HG03045 (cell line): ENCODE results near the gene KPNB1.

ENCODE experiments used
- ATAC-seq: cut with Tn5 transposase; IDR thresholded peaks from one replicate; pipeline ENCODE4 v1.9.1; 2021; ENCODE audit warnings: mild to moderate bottlenecking, moderate library complexity; ENCODE audit not compliant: unreplicated experiment

Gene KPNB1

DNA sequence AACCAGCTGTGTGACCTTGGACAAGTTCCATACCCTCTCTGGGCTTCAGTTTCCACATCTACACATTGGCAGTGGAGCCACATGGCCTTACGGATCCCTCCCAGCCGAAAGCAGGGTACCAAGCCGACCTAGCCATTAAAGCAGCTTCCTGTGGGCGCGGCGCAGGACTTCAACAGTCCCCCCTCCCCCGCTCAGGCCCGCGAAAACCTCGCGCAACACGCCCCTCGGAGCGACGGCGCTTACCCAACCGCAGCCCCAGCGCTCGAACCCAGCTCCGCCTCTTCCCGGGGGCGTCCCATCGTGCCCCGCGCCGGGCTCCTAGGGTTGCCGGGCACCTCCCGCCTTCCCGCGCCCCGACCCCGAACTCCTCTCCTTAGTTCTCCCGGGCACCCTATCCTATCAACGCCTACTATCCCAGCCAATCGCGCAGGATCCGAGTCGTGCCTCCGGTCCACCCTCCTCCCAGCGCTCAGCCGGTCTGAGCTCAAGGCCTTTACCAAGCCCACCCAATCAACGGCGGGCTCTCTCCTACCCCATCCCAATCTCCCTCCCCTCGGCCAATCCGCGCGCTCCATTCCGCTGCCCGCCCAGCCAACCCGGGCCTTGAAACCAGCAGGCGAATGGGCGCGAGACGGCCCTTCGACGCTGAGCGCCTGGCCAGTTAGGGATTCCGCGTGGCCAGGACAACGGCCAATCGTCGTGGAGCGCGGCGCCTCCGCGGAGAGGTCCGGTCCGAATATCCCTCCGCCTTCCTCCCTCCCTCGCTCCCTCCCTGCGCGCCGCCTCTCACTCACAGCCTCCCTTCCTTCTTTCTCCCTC is at the start of gene KPNB1:
Gene KPNB1, plus strand, starts transcription at position 767 of the 819 bp plus-strand sequence. CDS start 326 bp downstream, outside the sequence.
- peak; percentile 84 for ATAC-seq

DNA sequence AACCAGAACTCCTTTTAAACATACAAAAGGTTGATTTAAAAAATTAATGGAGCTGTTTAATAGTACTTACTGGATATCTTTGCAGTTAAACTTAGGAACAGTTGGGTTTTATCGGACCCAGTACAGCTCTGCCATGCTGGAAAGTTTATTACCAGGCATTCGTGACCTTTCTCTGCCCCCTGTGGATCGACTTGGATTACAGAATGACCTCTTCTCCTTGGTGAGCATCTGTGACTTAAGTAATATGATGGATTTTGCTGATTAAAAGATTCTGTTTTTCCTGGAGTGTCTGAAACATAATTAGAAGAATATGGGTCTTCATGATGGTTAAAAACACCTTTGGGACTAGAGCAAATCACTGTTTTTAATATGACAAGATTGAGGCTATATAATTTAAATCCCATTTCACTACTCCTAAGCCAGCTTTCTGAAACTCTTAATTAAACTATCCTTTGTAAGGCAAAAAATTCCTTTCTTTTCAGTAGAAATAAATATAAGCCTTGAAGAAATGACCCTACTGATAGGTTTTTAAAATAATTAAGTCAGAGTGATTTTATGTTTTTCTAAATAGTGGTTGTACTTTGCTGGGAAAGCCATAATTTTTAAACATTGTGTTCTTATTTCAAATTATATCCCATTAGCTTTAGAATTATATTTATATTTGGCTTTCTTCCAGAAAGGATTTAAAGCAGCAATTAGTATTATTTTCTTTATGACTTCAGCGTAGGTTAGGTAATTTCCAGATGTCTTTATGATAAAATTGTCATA is 45.7 kb upstream of the KPNB1 start:
- no peak for ATAC-seq

DNA sequence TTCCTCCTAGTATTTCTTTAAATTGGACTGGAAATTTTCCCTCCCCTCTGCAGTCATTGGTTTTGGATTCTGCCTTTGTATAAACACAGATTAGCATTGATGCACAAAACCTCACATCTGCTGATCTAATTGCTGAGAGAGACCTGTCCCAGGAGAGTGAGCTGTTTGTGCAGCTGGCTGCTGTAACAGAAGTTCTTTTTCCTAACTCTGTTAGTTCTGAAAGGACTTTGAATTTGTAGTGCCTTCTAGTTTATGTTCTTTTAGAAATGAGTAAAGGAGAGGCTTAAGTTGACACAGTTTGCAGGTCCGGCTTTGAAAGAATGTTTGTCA is 45.2 kb upstream of the KPNB1 start:
- ATAC-seq: no peak

DNA sequence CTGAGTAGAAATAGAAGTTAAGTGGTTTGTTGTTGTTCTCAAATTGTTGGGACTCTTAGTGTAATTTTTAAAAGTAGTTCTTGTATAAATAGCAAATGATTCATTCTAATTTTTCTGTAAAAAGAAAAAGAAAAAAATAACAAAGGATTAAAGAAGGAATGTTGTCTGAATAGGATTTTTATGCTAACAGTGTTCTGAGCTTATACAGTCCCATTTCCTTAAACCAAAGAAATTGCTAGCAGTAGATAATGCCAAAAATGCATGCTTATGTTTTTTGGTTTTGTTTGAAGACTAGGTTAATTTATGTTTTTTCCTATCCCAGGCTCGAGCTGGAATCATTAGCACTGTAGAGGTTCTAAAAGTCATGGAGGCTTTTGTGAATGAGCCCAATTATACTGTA is 44.7 kb upstream of the KPNB1 start:
- ATAC-seq: no peak

DNA sequence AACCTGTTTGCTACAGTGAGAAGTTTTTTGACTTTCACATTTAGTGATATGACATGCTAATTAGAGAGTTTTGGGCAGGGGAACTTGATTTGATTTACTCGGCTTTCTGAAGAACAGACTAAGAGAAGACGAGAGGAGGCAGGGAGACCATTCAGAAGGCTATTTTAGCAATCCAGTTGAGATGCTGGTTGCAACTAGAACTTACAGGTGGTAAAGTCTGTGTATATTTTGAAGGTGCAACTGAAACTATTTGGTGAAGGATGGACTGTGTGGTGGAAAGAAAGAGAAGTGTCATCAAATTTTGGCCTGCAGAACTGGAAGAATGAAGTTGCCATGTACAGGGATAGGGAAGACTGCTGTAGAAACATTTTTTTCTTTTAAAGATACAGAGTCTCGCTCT is 42.2 kb upstream of the KPNB1 start:
- no peak for ATAC-seq

DNA sequence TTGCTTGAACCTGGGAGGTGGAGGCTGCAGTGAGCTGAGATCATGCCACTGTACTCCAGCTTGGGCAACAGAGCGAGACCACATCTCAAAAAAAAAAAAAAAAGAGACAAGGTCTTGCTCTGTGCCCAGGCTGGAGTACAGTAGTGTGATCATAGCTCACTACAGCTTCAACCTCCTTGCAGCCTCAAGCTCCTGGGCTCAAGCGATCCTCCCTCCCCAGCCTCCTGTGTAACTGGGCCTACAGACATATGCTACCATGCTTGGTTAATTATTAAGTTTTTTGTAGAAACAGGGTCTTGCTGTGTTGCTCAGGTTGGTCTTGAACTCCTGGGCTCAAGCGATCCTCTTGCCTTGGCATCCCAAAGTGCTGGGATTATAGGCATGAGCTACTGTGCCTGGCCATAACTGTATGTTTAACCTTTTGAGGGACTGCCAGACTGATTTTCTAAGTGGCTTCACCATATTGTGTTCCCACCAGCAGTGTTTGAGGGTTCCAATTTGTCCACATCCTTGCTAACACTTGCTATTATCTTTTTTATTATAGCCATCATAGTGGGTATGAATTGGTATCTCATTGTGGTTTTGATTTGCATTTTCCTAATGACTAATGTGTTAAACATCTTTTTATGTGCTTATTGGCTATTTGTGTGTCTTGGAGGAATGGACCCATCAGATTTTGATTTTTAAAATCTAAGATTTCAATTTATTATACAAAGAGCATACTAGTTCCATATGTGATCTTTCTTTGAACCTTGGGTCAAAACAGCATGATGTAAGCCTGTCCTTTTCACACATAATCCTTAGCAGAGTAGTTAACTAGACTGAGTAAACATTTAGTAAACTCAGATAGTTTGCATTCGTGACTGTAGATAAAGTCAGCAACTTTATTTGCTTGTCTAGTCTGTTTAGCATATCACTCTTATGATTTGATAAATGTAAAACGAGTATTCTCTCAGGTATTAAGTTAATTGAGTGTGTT is 38.1 kb upstream of the KPNB1 start:
- ATAC-seq: no peak

DNA sequence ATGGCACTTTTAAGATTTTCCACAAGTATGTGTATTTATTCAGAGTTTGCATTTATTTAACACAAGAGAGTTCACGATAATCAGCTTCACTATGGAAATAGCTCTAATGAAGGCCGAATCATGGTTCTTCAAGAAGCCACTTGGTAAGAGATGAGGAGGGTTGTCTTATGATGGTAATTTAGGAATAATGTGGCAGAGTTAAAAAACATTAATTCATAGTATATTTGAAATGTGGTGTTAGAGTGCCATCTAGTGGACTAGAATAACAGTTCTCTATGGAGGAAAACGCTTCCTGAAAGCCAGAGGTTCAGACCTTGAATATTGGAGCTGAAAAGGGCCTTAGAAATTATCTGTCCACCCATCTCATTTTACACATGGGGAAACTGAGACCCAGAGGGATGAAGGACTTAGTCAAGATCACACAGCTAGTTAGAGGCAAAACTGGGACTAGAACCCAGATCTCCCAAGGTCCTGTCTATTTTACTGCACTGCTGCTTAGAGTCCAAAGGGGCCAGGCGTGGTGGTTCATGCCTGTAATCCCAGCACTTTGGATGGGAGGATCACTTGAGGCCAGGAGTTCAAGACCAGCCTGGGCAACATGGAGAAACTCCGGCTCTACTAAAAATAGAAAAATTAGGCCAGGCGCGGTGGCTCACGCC is 33.8 kb upstream of the KPNB1 start:
- ATAC-seq: no peak

DNA sequence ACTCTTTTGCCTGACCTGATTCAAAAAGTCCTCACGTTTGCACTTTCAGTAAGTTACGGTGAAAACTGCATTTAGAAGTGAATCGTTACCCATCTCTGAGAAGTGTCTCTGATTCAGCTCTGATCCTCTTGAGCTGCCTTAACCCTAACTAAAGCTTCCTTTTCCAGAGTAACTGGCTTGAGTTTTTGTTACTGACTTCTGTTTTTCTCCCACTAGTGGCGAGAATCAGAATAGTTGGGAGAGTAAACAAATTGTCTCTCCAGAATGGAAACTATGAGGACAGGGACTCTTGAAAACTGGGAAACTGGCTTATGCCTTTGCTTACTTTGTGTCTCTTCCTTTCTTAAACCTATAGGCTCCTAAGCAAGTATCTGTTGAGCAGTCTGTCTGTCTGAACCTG is 31.3 kb upstream of the KPNB1 start:
- no peak for ATAC-seq

DNA sequence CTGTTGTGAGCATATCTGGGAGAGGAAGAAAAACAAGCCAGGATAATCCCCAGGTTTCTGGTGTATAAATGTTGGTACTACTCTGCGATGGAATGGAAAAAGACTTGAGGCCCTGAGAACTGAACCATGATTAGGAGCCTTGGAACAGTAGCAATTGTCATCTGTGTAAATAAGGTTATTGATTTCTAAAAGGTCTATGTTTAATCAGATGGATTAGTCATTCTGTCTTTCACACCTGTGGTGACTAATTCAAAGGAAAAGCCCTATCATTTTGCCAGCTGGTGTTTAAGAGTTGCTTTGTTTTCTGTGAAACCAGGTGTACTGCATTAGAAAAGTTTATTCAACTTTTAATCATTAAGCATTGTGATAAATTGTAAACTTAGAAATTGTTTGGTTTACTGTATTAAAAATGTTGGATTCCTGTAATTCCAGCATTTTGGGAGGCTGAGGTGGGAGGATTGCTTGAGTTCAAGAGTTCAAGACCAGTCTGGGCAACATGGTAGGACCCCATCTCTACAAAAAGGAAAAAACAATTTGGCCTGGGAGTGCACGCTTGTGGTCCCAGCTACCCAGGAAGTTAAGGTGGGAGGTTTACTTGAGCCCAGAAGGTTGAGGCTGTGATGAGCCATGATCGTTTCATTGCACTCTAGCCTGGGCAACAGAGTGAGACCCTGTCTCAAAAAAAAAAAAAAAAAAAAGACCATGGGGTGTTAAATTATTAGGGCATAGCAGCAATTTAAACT is 29.0 kb upstream of the KPNB1 start:
- ATAC-seq: no peak

DNA sequence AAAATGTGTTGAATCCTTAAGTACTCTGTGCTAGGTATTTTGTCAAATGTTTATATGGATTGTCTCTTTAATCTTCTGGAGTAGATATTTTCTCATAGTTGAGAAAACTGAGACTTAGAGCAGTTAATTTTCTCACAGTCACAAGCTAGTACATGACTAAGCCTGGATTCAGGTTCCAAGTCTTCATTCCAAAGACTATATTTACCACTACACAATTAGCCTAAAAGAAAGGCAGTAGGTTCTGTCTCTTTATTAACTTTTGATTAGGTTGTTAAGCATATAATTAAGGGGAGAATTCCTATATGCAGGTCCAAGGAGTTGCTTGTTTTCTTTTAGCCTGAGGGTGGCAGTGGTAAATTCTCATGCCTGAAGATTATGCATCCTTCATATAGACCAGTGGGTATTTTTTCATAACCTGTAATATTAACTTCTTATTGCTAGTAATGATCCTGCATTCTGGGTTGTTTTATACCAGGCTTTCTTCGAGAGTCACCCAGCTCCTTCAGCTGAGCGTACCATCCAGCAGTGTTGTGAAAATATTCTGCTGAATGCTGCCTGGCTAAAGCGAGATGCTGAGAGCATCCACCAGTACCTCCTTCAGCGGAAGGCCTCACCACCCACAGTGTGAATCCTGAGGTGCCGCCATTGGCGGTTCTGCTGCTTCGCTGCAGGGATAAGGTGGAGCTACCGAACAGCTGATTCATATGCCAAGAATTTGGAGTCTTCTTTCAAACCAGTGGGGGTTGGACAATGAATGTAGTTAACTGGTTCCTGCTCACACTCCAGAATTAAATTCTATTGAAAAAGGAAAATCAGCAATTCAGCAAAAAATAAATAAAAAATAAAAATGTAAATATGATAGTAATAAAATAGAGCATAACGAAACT is 28.2 kb upstream of the KPNB1 start:
- ATAC-seq: no peak

DNA sequence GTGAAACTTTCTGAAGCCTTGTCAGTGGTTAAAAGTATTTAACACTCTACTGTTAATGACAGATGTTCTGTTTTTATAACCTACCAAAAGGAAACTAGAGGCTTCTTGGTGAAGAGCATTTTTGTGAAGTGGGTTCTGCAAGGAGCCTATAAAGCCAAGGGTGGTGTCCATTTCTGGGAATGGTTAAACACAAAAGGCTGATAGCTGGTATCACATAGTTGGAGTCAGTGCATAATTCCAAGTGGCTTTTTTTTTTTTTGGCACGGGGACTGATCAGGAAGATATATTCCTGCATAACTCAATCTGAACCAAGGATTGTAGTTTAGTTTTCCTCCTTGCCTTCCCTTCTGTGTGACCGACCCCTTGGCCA is 27.6 kb upstream of the KPNB1 start:
- ATAC-seq: no peak

DNA sequence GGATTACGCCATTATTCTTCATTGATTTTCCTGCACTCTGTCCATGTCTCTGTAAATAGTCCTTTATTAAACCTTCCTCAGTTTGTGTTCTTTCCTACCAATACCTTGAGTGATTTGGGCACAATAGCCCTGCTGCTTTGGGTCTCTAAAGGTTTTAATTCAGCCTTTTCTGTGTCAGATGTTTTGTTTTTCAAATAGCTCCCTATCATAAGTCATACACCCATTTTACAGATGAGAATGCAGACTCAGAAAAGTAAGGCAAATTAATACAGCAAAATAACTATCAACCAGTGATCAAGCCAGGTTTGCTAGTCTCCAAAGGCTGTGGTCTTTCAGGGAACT is 25.0 kb upstream of the KPNB1 start:
- ATAC-seq: no peak

DNA sequence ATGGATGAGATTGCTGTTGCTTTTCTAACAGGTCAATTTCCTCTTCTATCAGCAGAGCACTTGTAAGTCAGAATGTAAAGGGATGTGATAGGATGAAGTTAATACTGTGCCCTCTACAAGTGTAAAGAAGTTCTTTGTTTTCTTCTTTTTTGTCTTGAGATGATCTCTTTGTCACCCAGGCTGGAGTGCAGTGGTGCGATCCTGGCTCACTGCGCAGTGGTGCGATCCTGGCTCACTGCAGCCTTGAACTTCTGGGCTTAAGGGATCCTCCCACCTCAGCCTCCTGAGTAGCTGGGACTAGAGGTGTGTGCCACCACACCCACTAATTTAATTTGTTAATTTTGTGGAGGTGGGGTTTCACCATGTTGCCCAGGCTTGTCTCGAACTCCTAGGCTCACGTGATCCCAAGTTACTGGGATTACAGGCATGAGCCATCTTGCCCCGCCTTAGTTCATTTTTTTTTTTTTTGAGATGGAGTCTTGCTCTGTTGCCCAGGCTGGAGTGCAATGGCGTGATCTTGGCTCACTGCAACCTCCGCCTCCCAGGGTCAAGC is 21.6 kb upstream of the KPNB1 start:
- no peak for ATAC-seq

DNA sequence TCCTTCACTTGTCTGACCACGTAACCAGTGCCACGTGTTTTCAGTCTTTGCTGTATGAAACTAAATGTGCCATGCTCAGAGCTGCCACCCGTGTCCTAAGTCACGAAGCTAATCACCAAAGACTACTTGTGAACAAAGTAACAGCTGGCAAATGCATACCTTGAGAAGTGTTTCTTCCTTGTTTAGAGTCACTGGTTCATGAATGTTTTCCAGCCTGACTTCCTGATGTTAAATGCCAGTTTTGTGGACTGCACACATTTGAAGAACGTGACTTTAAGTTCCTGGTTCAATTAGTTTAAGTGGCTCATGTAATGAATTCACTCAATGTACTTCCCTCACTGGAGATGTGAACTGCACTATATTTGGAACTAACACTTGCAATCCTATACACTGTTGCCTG is 19.9 kb upstream of the KPNB1 start:
- no peak for ATAC-seq

DNA sequence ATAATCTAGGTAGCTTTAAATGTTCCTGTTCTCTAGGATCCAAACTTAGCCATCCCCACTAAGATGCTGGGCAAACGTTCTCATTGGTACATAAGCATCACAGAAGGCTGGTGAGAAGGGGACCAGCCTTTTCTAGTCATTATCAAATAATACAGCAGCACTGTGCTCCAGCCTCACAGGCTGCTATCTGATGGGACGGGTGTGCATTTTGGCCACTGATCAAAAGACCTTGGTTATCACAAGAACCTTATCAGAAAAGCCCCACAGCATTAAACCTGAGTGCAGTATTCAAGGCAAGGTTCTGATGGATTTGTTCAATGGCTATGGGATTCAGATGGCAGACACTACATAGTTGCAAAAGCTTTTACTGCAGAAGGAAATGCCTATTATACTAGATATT is 19.1 kb upstream of the KPNB1 start:
- no peak for ATAC-seq

DNA sequence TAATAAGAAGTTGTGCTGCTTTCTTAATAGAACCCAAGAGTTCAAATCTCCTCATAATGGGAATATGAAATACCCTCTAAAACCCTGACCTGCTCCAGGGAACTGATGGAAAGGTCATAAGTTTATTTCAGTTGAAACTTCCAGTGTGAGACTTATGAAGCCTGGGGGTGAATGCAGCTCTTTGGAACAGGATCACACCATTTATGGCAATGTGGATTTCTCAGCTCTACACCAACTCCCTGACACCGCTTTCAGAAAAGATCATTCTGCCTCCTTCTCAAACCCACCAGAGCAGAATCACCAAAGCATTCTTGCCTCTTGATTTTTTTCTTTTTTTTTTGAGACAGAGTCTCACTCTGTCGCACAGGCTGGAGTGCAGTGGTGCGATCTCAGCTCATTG is 16.7 kb upstream of the KPNB1 start:
- no peak for ATAC-seq

DNA sequence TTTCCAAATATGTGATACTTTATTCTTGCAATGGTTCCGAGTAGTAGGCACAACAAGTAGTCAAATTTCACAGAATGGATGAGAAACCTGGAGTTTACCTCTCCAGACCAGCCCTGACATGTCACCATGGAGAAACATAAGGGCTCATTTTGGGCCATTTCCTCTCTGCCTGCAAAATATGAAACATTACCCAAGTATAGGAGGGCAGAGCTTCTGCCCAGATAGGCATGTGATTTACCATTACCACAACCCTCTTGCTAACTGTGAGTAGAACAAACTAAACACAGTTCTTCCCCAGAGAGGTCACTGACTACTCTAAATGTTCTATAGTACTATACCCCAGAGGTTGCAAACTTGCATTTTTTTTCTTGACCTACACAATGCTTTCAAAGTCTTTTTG is 15.7 kb upstream of the KPNB1 start:
- no peak for ATAC-seq

DNA sequence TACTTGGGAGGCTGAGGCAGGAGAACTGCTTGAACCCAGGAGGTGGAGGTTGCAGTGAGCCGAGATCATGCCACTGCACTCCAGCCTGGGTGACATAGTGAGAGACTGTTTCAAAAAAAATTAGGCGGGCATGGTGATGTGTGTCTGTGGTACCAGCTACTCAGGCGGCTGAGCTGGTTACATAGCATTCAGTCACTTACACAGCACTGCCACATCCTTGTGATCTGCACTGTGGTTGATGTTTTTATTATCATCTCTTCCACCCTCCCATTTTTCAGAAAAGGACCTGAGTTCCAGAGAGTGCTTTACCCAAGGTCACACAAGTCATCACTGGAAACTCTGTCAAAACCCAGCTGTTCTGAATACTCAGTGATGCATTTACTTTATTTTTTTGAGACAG is 14.8 kb upstream of the KPNB1 start:
- no peak for ATAC-seq

DNA sequence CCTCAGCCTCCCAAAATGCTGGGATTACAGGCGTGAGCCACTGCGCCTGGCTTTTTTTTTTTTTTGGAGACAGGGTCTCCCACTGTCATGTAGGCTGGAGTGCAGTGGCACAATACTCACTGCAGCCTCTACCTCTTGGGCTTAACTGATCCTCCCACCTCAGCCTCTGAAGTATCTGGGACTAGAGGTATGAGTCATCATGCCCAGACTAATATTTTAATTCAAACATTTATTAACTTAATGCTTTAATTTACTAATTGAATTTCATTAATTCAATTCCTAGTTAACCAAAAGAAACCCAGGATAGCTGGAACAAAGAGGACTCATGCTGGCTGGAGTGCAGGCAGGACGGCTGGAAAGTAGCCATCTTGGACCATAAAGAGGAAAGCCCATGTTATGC is 14.0 kb upstream of the KPNB1 start:
- no peak for ATAC-seq
